GM13976 (cell line): Measurements from ENCODE around the gene DAB1.
A peak's percentile ranks its signal among the peaks of the same experiment; 100 is the strongest.

Source experiments
- DNase-seq: peaks from one replicate; pipeline ENCODE4 v3.0.0; 2012; ENCODE audit warnings: low spot score
- in situ Hi-C: fragments of 300-500 bp; cut with MboI; formaldehyde crosslinking; loops from one replicate; pipeline ENCODE4 v1.12.0; 2022; ENCODE audit warnings: low sequenced_read_pairs, mixed read lengths, inconsistent platforms; ENCODE audit not compliant: unreplicated experiment
- TF ChIP-seq, protein P1 (sequence below): IDR thresholded peaks from 2 replicates; pipeline ENCODE4 v1.5.1; 2012; ENCODE audit warnings: borderline replicate concordance, mild to moderate bottlenecking; ENCODE audit not compliant: insufficient read depth; ENCODE audit errors: extremely low read depth, missing control alignments, control extremely low read depth

Gene DAB1

DNA sequence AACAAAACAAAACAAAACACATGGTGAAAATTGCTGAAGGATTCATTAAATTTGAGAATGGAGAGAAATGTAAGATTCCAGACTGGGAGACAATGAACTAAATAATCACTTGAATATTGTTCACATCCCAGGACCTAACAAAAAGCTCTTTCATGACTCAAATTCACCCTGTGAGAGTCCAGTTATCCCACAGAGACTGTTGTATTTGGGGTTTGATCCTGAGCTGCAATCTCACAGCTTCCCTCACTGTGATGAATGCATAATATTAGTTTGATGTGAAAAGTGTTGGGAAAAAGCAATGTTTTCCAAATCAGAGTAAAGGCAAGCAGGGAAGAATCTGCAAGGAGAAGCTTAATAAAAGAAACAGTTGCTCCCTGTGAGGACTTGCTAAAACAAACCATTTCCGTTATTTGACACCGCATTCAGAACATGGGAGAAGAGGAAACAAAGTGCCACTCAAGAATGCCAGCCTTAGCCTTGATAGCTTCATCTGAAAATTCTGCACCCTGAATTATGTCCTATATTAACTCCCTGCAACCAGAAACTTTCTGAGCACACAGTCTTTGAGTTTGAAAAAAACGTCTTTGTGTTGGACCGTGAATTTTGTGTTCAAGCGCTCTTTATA, 208.8 kb downstream of the DAB1 start:
- no peak for DNase-seq

DNA sequence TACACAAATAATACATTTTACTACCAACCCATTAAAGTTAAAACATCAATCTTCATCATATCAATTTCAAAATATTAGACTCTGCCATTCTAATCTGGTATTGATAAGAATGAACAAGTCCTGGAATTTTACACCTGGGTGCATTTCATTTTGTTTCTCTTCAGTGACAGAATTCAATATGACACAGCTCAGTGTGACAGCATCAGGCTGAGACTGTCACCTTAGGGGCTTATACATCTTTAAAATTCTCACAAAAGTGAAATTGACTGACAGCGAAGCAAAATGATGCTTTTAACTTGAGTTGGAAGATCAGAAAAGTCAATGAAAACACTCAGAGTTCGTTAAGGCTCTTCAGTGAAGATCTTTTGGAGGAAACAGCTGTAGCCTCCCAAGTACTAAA, 213.0 kb downstream of the DAB1 start:
- in situ Hi-C loops, result no loop called here
- TF ChIP-seq, protein P1, sequence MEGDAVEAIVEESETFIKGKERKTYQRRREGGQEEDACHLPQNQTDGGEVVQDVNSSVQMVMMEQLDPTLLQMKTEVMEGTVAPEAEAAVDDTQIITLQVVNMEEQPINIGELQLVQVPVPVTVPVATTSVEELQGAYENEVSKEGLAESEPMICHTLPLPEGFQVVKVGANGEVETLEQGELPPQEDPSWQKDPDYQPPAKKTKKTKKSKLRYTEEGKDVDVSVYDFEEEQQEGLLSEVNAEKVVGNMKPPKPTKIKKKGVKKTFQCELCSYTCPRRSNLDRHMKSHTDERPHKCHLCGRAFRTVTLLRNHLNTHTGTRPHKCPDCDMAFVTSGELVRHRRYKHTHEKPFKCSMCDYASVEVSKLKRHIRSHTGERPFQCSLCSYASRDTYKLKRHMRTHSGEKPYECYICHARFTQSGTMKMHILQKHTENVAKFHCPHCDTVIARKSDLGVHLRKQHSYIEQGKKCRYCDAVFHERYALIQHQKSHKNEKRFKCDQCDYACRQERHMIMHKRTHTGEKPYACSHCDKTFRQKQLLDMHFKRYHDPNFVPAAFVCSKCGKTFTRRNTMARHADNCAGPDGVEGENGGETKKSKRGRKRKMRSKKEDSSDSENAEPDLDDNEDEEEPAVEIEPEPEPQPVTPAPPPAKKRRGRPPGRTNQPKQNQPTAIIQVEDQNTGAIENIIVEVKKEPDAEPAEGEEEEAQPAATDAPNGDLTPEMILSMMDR, result no peak
- no peak for DNase-seq

More for the DNA sequence above, 208.8 kb downstream of the DAB1 start:
- TF ChIP-seq, protein P1, result no peak
- in situ Hi-C loops, result no loop called here

DNA sequence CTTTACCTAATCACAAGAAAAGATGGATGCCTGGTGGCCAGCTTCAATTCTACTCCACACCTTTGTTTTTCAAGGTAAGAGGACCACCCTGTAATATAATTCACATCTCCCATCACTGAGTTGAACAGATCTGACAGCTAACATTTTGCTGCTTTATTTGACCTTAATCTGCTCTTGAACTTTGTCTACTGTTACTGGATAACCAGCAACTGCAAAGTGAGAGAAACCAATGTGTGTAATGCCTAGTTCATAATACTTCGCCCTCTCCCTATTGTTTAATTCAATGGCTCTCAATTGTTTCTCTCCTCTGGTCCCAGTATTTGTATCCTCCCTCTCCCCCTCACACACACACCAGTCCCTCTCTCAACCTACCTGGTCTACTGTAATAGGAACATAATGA, 214.4 kb downstream of the DAB1 start:
- in situ Hi-C loops, result no loop called here
- no peak for DNase-seq
- TF ChIP-seq, protein P1, result no peak

DNA sequence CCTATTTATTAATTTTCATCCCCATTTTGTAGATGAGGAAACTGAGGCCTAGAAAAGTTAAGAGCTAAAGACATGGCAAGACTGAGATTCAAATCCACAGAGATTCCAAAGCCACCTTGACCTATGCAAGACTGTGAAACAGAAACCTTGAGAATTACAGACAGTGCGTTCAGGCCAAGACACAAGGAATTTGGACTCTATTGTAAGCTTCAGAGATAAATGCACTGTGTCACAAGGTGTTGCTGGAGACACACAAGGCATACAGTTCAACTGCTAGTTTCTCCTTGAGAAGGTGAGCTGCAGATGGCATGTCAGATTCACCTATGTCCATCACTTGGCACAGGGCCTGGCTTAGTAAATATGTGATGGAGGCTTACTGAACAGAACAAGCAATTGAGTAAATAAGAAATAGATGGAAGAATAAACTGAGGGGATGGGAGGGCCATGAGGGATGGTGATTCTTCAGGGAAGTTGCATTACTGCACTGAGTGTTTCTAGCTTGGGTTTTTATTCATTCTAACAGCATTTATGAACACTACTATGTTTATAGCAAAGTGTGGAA, 215.0 kb downstream of the DAB1 start:
- TF ChIP-seq, protein P1, result no peak
- no peak for DNase-seq
- in situ Hi-C loops, result no loop called here

DNA sequence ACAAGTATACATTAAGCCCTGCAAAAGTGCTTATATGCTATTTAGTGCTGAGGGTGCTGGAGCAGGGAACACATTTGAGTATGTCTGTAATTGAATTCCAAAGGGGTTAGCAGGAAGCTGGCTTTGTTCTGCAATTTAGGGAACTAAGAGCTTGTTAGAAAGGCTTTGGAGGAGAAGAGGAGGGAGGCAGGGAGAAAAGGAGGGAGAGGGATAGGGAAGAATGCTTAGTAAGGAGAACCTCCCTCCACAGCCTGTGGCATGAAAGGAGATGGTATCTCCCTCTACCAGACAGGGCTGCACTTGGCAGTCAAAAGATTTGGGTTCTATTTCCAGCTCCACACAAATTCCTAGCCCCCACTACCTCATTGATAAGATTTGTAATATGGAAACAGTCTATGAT, 217.8 kb downstream of the DAB1 start:
- TF ChIP-seq, protein P1, result no peak
- in situ Hi-C loops, result no loop called here
- no peak for DNase-seq

DNA sequence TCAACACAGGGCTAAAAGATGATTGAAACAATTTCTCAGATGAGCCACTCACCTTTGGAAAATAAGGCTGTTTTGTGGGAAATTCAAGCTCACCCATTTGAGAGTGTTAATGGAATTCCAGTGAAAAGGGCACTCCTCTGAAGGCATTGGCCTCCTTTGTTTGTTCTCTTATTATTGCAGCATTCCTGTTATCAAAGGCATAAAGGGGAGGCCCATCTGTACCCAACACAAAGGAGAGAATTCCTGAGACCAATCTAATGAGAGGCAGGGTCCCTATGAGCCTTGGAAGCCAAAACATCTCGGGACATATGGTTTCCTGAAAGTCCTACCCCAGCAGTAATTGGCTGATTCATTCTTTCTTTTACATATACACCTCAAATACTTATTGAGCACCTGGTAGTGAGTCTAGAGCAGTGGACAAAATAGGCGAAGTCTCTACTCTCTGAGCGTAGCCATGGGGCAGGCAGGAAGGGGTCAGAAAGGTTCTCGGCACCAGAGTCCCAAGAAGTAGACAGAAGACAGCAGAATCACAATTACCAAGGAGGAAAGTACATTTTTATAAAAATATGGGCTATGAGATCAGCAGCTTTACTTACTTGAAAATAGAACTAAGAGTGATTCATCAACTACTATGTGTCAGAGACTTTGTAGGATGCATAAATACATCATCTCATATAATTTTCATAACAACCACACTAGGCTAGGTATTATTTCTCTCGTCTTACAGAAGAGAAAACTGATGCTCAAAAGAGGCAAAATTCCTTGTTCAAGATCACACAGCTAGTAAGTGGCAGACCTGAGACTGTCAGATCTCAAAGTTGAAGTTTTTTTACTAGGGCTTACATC, 218.7 kb downstream of the DAB1 start:
- peak; percentile 11 for DNase-seq
- in situ Hi-C loops, result no loop called here
- TF ChIP-seq, protein P1, result no peak
